Gastrocnemius medialis (tissue), 4 donors: ENCODE results near the gene NHLRC4.

Source experiments
- CTCF ChIP-seq, 5 experiments: fragments of 450-650 bp in 3 of 5; fragments of 200-600 bp in 2 of 5; sonication (generic) in 2 of 5; IDR thresholded peaks in 4 of 5; conservative IDR thresholded peaks in 1 of 5; 1 replicate in 4 of 5; 2 replicates in 1 of 5; pipeline ENCODE4 v1.5.1; 2016 to 2019; ENCODE audit warnings: antibody characterized with exemption in 5 of 5, mild to moderate bottlenecking in 3 of 5, moderate library complexity in 3 of 5
- POLR2A ChIP-seq, 2 donors: fragments of 450-650 bp; IDR thresholded peaks; one replicate each; pipeline ENCODE4 v1.6.1; 2017; ENCODE audit warnings: antibody characterized with exemption in 2 of 2, mild to moderate bottlenecking in 2 of 2, moderate library complexity in 2 of 2

DNA sequence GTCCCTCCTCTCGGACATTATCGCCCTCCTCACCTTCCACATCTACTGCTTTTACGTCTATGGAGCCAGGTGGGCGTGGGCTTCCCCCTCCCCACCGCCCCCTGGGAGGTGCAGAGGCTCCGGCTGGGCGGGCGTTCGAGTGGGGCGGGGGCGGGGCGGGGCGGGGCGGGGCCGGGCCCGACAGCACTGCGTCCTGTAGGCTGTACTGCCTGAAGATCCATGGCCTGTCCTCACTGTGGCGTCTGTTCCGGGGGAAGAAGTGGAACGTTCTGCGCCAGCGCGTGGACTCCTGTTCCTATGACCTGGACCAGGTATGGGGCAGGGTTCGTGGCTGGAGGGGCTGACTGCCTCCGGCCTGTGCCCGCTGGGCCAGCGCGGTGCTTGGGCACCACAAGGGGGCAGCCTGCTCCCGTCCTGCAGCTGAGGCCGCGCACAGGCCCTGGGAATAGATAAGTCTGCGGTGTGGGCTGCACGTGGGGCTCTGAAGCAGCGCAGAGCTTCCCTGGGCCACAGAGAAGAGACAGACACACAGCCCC, 12.1 kb downstream of the NHLRC4 start:
- TF ChIP-seq POLR2A (IDR thresholded peaks at IDR 0.05) (no peak), CTCF (IDR thresholded peaks at IDR 0.05 in 4 of 5, conservative IDR thresholded peaks at IDR 0.05 in 1 of 5) (peak; percentile 82 to 91 (median 86))
